Neural progenitor cell (in vitro differentiated cells): ENCODE results near the gene DHRS1. TPM values are rescaled to one million over a fixed set of nuclear protein-coding genes. Genes with fewer than 3 reads are reported as not detected.

Experiments
- DNase-seq: peaks from one replicate; pipeline ENCODE4 v3.0.0-alpha.2; 2016; ENCODE audit warnings: low spot score
- H2AFZ ChIP-seq: fragments of 200-600 bp; sonication (generic); replicated peaks from 2 replicates; pipeline ENCODE4 v1.6.1; 2016; ENCODE audit warnings: antibody characterized with exemption
- H3F3A ChIP-seq: fragments of 200-600 bp; sonication (generic); 2 replicates; pipeline ENCODE4 v1.6.1; 2016; ENCODE audit warnings: antibody characterized with exemption, low read depth
- H3K27ac ChIP-seq: fragments of 200-600 bp; sonication (generic); 2 replicates; pipeline ENCODE4 v1.5.1; 2016; ENCODE audit warnings: mild to moderate bottlenecking
- H3K27me3 ChIP-seq: fragments of 200-600 bp; sonication (generic); 2 replicates; pipeline ENCODE4 v1.6.1; 2016; ENCODE audit warnings: mild to moderate bottlenecking, moderate library complexity
- H3K36me3 ChIP-seq: fragments of 200-600 bp; sonication (generic); 2 replicates; pipeline ENCODE4 v1.5.1; 2016
- H3K4me1 ChIP-seq: fragments of 200-600 bp; sonication (generic); 2 replicates; pipeline ENCODE4 v1.6.1; 2016; ENCODE audit warnings: mixed run types
- H3K4me2 ChIP-seq: fragments of 200-600 bp; sonication (generic); 2 replicates; pipeline ENCODE4 v1.6.1; 2016
- H3K4me3 ChIP-seq: fragments of 200-600 bp; sonication (generic); 2 replicates; pipeline ENCODE4 v1.5.1; 2016
- H3K79me2 ChIP-seq: fragments of 200-600 bp; sonication (generic); 2 replicates; pipeline ENCODE4 v1.6.1; 2016; ENCODE audit warnings: low read depth
- H3K9ac ChIP-seq: fragments of 200-600 bp; sonication (generic); 2 replicates; pipeline ENCODE4 v1.6.1; 2016
- H3K9me3 ChIP-seq: fragments of 200-600 bp; sonication (generic); 2 replicates; pipeline ENCODE4 v1.5.1; 2016; ENCODE audit warnings: low read depth
- H4K20me1 ChIP-seq: fragments of 200-600 bp; sonication (generic); 2 replicates; pipeline ENCODE4 v1.6.1; 2016; ENCODE audit warnings: low read depth
- H3K27ac Mint-ChIP-seq: 3 replicates; pipeline ENCODE4 v1.8.0; 2021; ENCODE audit warnings: mixed read lengths
- H3K27me3 Mint-ChIP-seq: 2 replicates; pipeline ENCODE4 v1.8.0; 2022; ENCODE audit warnings: low read depth, mild to moderate bottlenecking, inconsistent platforms, moderate library complexity, mixed read lengths; ENCODE audit not compliant: insufficient read depth
- H3K36me3 Mint-ChIP-seq: 3 replicates; pipeline ENCODE4 v1.8.0; 2021; ENCODE audit warnings: mixed read lengths
- H3K4me1 Mint-ChIP-seq: 3 replicates; pipeline ENCODE4 v1.8.0; 2021; ENCODE audit warnings: mixed read lengths
- H3K4me3 Mint-ChIP-seq: 3 replicates; pipeline ENCODE4 v1.8.0; 2021; ENCODE audit warnings: mild to moderate bottlenecking, moderate library complexity, mixed read lengths
- H3K9me3 Mint-ChIP-seq: 3 replicates; pipeline ENCODE4 v1.8.0; 2020; ENCODE audit warnings: mixed read lengths
- CTCF ChIP-seq: fragments of 200-600 bp; sonication (generic); IDR thresholded peaks from 2 replicates; pipeline ENCODE4 v1.5.1; 2017; ENCODE audit warnings: antibody characterized with exemption, mild to moderate bottlenecking
- EZH2 ChIP-seq: fragments of 200-600 bp; sonication (generic); IDR thresholded peaks from 2 replicates; pipeline ENCODE4 v1.6.1; 2017; ENCODE audit warnings: antibody characterized with exemption, mild to moderate bottlenecking, moderate library complexity
- EZH2phosphoT487 ChIP-seq: fragments of 200-600 bp; sonication (generic); IDR thresholded peaks from 2 replicates; pipeline ENCODE4 v1.6.1; 2017; ENCODE audit warnings: antibody characterized with exemption
- total RNA-seq: library from RNA; depleted of rRNA; stranded (reverse); fragments of >200 nt; gene quantifications from 2 replicates; pipeline ENCODE4 v1.2.3, GENCODE V29; 2015; ENCODE audit warnings: low replicate concordance

Gene DHRS1
- total RNA-seq, 1 donor from 2014 or later: 19.7 TPM

GRCh38 chr14:24250354-24250753, 49.2 kb downstream of the DHRS1 start:
- Mint-ChIP-seq H3K27ac (peak overlapping the region; percentile 47), H3K9me3 (no peaks in the 10 kb centered on the region), H3K4me3 (peak overlapping the region; percentile 27), H3K36me3 (no peaks in the 10 kb centered on the region), H3K4me1 (no peaks in the 10 kb centered on the region), H3K27me3 (peaks cover 4% of the 10 kb centered on the region)
- Histone ChIP-seq H3K4me2 (no peak overlapping the region), H4K20me1 (no peaks in the 10 kb centered on the region), H3K4me1 (no peaks in the 10 kb centered on the region), H3F3A (no peaks in the 10 kb centered on the region), H3K79me2 (no peaks in the 10 kb centered on the region), H3K4me3 (no peak overlapping the region), H3K9me3 (no peaks in the 10 kb centered on the region), H3K36me3 (no peaks in the 10 kb centered on the region), H3K9ac (no peak overlapping the region), H3K27me3 (no peaks in the 10 kb centered on the region), H2AFZ (no peak overlapping the region), H3K27ac (no peak overlapping the region)
- no peak for TF ChIP-seq EZH2
- TF ChIP-seq CTCF: no peak
- TF ChIP-seq EZH2phosphoT487: no peak
- no peak for DNase-seq

GRCh38 chr14:24249230-24250021, 50.2 kb downstream of the DHRS1 start:
- no peak overlapping the region for H3K27ac Mint-ChIP-seq
- H3K79me2 ChIP-seq: no peaks in the 10 kb centered on the region
- no peak overlapping the region for H3K27ac ChIP-seq
- no peaks in the 10 kb centered on the region for H3K4me1 Mint-ChIP-seq
- peaks cover 4% of the 10 kb centered on the region for H3K27me3 Mint-ChIP-seq
- H3K4me3 ChIP-seq: no peak overlapping the region
- H3K9me3 Mint-ChIP-seq: no peaks in the 10 kb centered on the region
- no peak for TF ChIP-seq CTCF
- TF ChIP-seq EZH2: no peak
- TF ChIP-seq EZH2phosphoT487: no peak
- no peak overlapping the region for H3K4me3 Mint-ChIP-seq
- no peaks in the 10 kb centered on the region for H3K36me3 Mint-ChIP-seq
- H4K20me1 ChIP-seq: no peaks in the 10 kb centered on the region
- no peaks in the 10 kb centered on the region for H3K36me3 ChIP-seq
- H3K9me3 ChIP-seq: no peaks in the 10 kb centered on the region
- no peak overlapping the region for H3K4me2 ChIP-seq
- no peak overlapping the region for H2AFZ ChIP-seq
- H3K9ac ChIP-seq: peak overlapping the region; percentile 17
- H3K4me1 ChIP-seq: no peaks in the 10 kb centered on the region
- H3F3A ChIP-seq: no peaks in the 10 kb centered on the region
- DNase-seq: no peak
- H3K27me3 ChIP-seq: no peaks in the 10 kb centered on the region

GRCh38 chr14:24247422-24247821, 52.2 kb downstream of the DHRS1 start:
- Histone ChIP-seq H3K36me3 (no peaks in the 10 kb centered on the region), H3K4me2 (no peak overlapping the region), H3K9ac (no peak overlapping the region), H3K27ac (no peak overlapping the region), H3K79me2 (no peaks in the 10 kb centered on the region), H2AFZ (no peak overlapping the region), H4K20me1 (no peaks in the 10 kb centered on the region), H3F3A (peaks cover 16% of the 10 kb centered on the region), H3K27me3 (no peaks in the 10 kb centered on the region), H3K4me3 (no peak overlapping the region), H3K4me1 (no peaks in the 10 kb centered on the region), H3K9me3 (no peaks in the 10 kb centered on the region)
- DNase-seq: no peak
- TF ChIP-seq EZH2: no peak
- no peak for TF ChIP-seq EZH2phosphoT487
- TF ChIP-seq CTCF: no peak
- H3K4me3 Mint-ChIP-seq: no peak overlapping the region
- no peaks in the 10 kb centered on the region for H3K9me3 Mint-ChIP-seq
- H3K27ac Mint-ChIP-seq: no peak overlapping the region
- H3K4me1 Mint-ChIP-seq: peaks cover 7% of the 10 kb centered on the region
- peaks cover 3% of the 10 kb centered on the region for H3K27me3 Mint-ChIP-seq
- no peaks in the 10 kb centered on the region for H3K36me3 Mint-ChIP-seq
